Peyer's patch (tissue), 4 donors: ENCODE data around the gene COL7A1.

Experiments
- CTCF ChIP-seq, 6 experiments: fragments of 450-650 bp in 4 of 6; fragments of 200-600 bp in 2 of 6; sonication (generic) in 1 of 6; IDR thresholded peaks; one replicate each; pipeline ENCODE4 v1.5.1; 2017 to 2019; ENCODE audit warnings: antibody characterized with exemption in 6 of 6, mild to moderate bottlenecking in 3 of 6, moderate library complexity in 1 of 6
- POLR2A ChIP-seq, 2 donors: fragments of 450-650 bp; IDR thresholded peaks; one replicate each; pipeline ENCODE4 v1.5.1; 2017; ENCODE audit warnings: antibody characterized with exemption in 2 of 2, mild to moderate bottlenecking in 2 of 2, moderate library complexity in 2 of 2

GRCh38 chr3:48528048-48528447 is 67.1 kb downstream of the COL7A1 start:
- TF ChIP-seq CTCF (IDR thresholded peaks at IDR 0.05) (no peak), POLR2A (IDR thresholded peaks at IDR 0.05) (no peak)
